GM21619 (cell line): ENCODE data around the gene DLL4.

Experiments
- ATAC-seq: cut with Tn5 transposase; IDR thresholded peaks from one replicate; pipeline ENCODE4 v1.9.1; 2021; ENCODE audit not compliant: unreplicated experiment

The DLL4 gene

GRCh38 chr15:40925863-40926658 is 3.1 kb upstream of the DLL4 start:
- no peak for ATAC-seq

GRCh38 chr15:40926659-40927494 is 2.3 kb upstream of the DLL4 start:
- ATAC-seq: no peak

- no peak for ATAC-seq
Measured at GRCh38 chr15:40927495-40927872, 1.7 kb upstream of the DLL4 start.

DNA sequence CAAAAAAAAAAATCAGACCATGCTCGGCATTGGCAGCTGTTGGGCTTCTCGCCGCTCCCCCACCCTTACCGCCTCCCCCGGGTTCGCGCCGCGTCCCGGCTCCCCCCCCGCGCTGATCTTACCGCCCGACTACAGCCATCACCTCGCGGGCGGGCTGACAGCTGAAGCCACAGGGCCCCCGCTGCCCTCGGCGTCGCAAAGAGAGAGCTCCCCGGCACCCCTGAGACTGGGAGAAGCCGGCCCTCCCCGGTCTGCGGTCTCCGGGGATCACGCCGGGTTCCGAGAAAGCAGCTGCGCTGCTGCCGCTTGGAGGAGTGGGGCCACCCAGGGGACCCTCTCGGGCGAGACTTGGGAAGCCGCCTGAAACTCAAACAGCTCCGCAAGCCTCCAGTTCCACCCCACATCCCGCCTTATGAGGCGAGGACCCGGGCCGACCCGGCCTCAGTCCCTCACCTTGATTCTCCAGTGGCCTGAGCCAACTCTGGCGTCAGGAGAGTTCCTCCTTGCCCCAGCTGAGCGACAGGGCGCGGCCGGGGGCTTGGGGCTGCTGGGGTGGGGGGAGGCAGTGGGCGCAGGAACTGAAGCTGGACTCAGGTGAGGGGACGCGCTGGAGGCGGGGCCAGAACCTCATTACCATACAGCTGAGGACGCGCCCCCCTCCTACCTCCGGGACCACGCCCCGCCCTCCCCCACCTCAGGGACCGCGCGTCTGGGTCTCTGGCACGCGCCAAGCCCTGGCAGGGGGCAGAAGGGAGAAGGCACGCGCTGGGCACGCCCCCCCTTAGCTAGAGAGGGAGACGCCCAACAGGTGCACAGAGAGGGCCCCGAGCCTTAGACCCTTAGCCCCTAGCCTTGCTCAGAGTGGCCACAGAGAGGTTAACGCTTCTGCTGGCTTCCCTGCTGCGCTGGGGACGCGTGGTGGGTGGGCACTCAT is 1.0 kb upstream of the DLL4 start:
- no peak for ATAC-seq

- no peak for ATAC-seq
Measured at GRCh38 chr15:40929660-40930429, 705 bp downstream of the DLL4 start.

DNA sequence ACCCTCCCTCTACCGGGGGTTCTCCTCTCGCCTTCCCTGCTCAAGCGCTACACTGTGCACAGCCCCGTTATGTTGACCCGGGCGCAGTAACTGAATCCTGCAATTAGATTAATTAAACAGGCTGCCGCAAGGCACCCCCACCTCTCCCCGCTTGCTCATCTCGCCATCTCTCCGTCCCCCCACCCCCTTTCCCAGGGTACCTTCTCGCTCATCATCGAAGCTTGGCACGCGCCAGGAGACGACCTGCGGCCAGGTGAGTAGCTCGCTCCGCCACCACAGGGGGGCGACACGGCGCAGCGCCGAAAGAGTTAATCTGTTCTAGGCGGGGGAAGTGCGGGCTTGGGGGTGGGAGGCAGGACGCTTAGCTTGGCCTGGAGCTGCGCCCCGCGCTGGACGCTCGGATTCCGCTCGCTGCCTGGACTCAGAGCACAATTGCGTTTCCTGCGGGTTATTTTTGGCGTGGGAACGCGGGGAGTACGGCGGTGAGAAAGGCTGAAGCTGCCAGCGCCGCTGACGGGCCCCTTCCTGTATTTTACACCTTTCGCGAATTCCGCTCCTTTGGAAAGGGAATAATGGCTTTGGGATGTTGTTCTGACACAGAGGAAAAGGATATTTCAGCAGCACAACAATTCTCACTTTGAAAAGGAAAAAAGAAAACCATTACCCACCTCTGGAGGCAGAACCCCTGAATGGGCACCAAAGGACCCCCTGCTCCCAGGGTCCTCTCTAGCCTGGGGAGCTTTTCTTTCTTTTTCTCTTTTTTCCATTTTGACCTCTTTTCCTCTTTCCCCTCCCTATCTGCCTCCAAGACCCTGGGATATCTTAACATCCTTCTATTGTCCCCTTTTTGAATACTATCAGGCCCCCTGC is 1.5 kb downstream of the DLL4 start:
- ATAC-seq: no peak

GRCh38 chr15:40931300-40932142 is 2.4 kb downstream of the DLL4 start:
- ATAC-seq: no peak

GRCh38 chr15:40932156-40932555 is 3.0 kb downstream of the DLL4 start:
- ATAC-seq: no peak

DNA sequence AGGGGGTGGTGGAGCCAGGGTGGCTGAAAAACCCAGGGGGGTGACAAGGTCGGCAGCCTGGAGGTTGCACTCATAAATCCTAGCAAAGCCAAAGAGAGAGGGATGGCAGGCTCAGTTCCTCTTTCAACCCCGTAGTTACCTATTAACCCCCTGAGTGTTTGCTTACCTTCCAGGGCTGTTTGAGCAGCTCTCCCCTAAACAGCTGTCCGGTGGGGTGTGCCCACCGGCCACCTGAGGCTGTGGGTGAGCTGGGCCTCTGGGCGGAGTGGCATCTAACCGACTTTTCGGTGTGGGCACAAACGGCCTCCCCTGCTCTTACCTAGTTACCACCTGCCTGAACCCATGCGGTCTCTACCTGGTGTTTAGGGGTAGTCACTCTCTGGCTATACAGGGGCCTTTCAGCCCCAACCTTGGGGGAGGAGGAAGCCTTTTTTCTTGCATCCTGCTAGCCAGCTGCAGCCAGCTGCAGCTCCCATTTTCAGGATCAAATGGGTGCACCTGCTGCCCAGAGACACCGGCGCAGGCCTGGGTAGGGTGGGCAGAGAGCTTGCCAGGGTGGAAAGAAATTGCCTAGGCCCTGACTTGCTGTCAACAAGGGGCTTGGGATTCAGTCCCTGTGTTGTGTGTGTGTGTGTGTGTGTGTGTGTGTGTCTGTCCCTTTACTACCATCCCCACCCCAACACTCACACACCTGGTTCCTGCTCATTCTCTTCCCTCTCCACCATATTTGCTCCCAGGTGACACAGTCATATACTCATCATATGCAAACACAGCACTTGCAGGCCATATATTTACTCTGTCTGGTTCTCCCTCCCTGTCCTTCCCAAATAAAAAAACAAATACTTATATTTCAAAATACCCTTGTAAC is 3.7 kb downstream of the DLL4 start:
- ATAC-seq: no peak

- no peak for ATAC-seq
Measured at GRCh38 chr15:40933517-40933902, 4.4 kb downstream of the DLL4 start.

GRCh38 chr15:40934457-40934856 is 5.3 kb downstream of the DLL4 start:
- ATAC-seq: no peak

- no peak for ATAC-seq
Measured at GRCh38 chr15:40936234-40936708, 7.1 kb downstream of the DLL4 start.

DNA sequence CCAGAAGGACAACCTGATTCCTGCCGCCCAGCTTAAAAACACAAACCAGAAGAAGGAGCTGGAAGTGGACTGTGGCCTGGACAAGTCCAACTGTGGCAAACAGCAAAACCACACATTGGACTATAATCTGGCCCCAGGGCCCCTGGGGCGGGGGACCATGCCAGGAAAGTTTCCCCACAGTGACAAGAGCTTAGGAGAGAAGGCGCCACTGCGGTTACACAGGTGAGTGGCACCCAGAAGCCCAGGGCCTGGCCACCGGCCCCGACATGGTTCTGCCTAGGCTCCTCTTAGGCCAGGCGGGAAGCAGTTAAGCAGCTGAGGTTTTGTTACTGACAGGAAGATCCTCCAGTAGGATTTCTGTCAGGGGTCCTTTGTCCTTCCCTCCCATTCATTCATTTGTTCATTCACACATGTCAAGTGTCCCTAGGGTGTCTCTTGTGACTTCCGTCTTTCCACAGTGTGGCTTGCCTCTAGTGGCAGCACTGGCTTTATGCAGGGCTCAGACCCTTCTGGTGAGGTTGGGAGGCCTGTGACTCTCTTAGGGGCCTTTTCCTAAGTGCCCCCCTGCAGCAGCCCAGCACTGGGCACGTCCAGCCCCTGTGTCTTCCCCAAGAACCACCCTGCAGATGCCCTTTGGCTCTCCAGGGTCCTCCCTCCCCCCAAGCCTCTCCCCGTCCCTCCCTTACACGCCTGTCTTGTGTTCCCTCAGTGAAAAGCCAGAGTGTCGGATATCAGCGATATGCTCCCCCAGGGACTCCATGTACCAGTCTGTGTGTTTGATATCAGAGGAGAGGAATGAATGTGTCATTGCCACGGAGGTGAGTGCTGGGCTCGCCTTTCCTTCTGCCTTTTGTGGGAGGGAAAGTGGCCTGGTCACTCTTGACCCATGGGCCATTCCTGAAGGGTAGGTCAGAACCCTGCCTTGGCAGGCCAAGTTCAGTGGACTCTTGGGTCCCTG is 7.8 kb downstream of the DLL4 start:
- ATAC-seq: no peak

GRCh38 chr15:40937762-40938535 is 8.8 kb downstream of the DLL4 start:
- no peak for ATAC-seq

- ATAC-seq: no peak
Measured at GRCh38 chr15:40938536-40938870, 9.4 kb downstream of the DLL4 start.

DNA sequence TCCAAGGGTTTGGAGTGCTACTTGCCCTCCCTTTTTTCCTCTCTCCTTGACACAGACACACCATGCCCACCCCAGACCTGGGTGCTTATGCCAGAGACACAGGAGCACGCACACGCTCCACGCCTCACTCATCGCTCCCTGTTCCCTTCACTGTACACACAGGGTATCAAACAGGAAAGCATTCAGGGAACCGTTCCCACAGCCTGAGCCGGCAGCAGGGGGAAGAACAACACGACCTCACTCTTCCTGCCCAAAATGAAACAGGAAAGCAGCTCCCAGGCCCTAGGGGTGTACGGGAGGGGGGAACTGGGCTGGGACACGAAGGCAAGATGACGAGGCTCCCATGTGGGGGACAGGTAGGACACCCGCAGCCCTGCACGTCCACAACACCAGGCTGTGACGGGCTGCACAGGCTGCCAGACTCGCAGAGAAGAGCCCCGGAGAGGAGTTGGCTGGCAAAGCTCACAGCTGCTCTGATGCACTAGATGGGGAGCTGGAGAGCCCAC is 11.2 kb downstream of the DLL4 start:
- no peak for ATAC-seq
